Suprapubic skin (tissue), 4 donors: Measurements from ENCODE around the gene CAMSAP3.

Source experiments
- POLR2A ChIP-seq, 2 donors: fragments of 450-650 bp; IDR thresholded peaks; one replicate each; pipeline ENCODE4 v1.6.1; 2017; ENCODE audit warnings: antibody characterized with exemption in 2 of 2, mild to moderate bottlenecking in 2 of 2, moderate library complexity in 2 of 2
- POLR2AphosphoS5 ChIP-seq, 3 donors: sonication (generic); formaldehyde crosslinking; IDR thresholded peaks; one replicate each; pipeline ENCODE4 v1.6.1; 2017; ENCODE audit warnings: antibody characterized with exemption in 3 of 3
- TF ChIP-seq, protein P1 (sequence below), 2 donors: fragments of 200-600 bp in 1 of 2; fragments of 450-650 bp in 1 of 2; sonication (generic) in 1 of 2; IDR thresholded peaks; one replicate each; pipeline ENCODE4 v1.5.1; 2016 to 2019; ENCODE audit warnings: antibody characterized with exemption in 2 of 2, mild to moderate bottlenecking in 1 of 2, moderate library complexity in 1 of 2

DNA sequence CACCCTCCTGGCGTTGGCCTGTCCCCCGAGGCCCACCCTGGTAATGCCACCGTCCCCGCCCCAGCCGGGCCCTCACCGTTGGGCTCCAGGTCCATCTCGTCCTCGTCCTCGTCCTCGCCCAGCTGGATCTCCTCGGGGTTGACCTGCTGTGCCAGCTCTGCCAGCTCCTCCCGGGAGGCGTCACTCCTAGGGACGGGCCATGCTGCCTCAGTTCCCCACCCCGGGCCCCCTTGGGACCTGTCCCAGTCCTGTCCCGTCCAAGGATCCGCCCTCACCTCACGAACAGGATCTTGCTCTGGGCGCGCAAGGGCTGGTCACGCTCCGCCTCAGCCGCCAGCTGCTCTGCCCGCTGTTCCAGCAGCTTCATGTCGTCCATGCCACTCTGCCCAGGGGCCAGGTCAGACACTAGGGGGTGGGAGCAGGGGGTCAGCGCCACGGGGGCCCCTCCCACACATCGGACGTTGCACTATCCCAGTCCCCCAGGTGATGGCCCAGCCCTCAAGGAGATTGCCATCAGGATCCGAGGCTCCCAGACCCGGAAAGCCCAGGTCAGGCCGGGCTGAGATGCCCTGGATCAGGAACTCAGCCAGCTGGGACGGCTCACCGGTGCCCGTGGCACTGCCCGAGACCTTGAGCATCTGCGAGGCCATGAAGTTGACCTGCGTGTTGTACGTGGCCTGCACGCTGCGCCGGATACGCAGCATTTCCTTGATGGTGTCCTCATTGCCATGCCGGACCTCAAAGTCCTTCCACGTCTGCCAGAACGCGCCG, 24.2 kb downstream of the CAMSAP3 start:
- TF ChIP-seq, protein P1, sequence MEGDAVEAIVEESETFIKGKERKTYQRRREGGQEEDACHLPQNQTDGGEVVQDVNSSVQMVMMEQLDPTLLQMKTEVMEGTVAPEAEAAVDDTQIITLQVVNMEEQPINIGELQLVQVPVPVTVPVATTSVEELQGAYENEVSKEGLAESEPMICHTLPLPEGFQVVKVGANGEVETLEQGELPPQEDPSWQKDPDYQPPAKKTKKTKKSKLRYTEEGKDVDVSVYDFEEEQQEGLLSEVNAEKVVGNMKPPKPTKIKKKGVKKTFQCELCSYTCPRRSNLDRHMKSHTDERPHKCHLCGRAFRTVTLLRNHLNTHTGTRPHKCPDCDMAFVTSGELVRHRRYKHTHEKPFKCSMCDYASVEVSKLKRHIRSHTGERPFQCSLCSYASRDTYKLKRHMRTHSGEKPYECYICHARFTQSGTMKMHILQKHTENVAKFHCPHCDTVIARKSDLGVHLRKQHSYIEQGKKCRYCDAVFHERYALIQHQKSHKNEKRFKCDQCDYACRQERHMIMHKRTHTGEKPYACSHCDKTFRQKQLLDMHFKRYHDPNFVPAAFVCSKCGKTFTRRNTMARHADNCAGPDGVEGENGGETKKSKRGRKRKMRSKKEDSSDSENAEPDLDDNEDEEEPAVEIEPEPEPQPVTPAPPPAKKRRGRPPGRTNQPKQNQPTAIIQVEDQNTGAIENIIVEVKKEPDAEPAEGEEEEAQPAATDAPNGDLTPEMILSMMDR (IDR thresholded peaks at IDR 0.05): no peak
- no peak for TF ChIP-seq POLR2AphosphoS5 (IDR thresholded peaks at IDR 0.05)
- no peak for TF ChIP-seq POLR2A (IDR thresholded peaks at IDR 0.05)
